HCT116 (cell line): ENCODE measurements around the gene SFXN4. TPM values are rescaled to one million over a fixed set of nuclear protein-coding genes. Genes with fewer than 3 reads are reported as not detected.

Experiments
- ATAC-seq: fragments of 200-7000 bp; cut with Tn5 transposase; 2 replicates; pipeline ENCODE4 v1.9.1; 2020; ENCODE audit warnings: mild to moderate bottlenecking, moderate library complexity
- BruUV-seq: library from RNA; stranded (reverse); fragments of 400-500 nt; replicated peaks from 2 replicates; lab custom pipeline; 2021; lab: Mats Ljungman, UMichigan
- CTCF ChIA-PET: fragments of 300-600 bp; sonication (Branson Sonifier 250); formaldehyde crosslinking; loops from one replicate; lab custom pipeline; 2021; ENCODE audit warnings: antibody characterized with exemption; lab: Charles Lee
- POLR2A ChIA-PET: fragments of 300-600, 350-600 bp; sonication (Branson Sonifier 250); formaldehyde crosslinking; loops from one replicate; lab custom pipeline; 2021; ENCODE audit warnings: antibody characterized with exemption; lab: Charles Lee
- RAD21 ChIA-PET, 2 experiments: fragments of 300-600 bp; sonication (Branson Sonifier 250); formaldehyde crosslinking; loops; one replicate each; lab custom pipeline; 2023; ENCODE audit warnings: low total read pairs in 2 of 2; ENCODE audit not compliant: uncharacterized antibody in 2 of 2, unreplicated experiment in 2 of 2, low non-redundant PET in 1 of 2; lab: Charles Lee
- DNase-seq: peaks from one replicate; pipeline ENCODE4 v3.0.0-alpha.2; 2010; ENCODE audit warnings: low read depth, low spot score
- H2AFZ ChIP-seq: fragments of 200-600 bp; shearing (Covaris generic), sonication (generic); 2 replicates; pipeline ENCODE4 v1.6.1; 2017; ENCODE audit warnings: low read depth, mixed run types, mixed read lengths, antibody characterized with exemption, low read length; ENCODE audit not compliant: poor library complexity, severe bottlenecking
- H3K27ac ChIP-seq: 2 replicates; pipeline ENCODE4 v1.5.1; 2012; ENCODE audit warnings: low read depth, low read length
- H3K27me3 ChIP-seq: fragments of 200-600 bp; sonication (generic); 2 replicates; pipeline ENCODE4 v1.6.1; 2016; ENCODE audit warnings: mixed run types, low read length, mixed read lengths; ENCODE audit not compliant: insufficient read depth
- H3K36me3 ChIP-seq, 2 experiments: fragments of 200-500 bp in 1 of 2; fragments of 200-600 bp in 1 of 2; sonication (Bioruptor generic) in 1 of 2; sonication (generic) in 1 of 2; 2 replicates each; pipeline versions ENCODE4 v1.5.1 to v1.6.1; 2014 to 2016; ENCODE audit warnings: low read length in 2 of 2, inconsistent platforms in 1 of 2, mixed read lengths in 1 of 2, mixed run types in 1 of 2; ENCODE audit not compliant: insufficient read depth in 2 of 2, control insufficient read depth in 1 of 2
- H3K4me1 ChIP-seq, 2 experiments: fragments of 200-600 bp in 1 of 2; sonication (generic) in 1 of 2; 2 replicates each; pipeline versions ENCODE4 v1.5.1 to v1.6.1; 2012 to 2017; ENCODE audit warnings: low read length in 2 of 2, inconsistent platforms in 1 of 2, mild to moderate bottlenecking in 1 of 2, mixed read lengths in 1 of 2, mixed run types in 1 of 2, moderate library complexity in 1 of 2; ENCODE audit not compliant: insufficient read depth in 2 of 2, control insufficient read depth in 1 of 2
- H3K4me2 ChIP-seq: fragments of 200-600 bp; sonication (generic); 2 replicates; pipeline ENCODE4 v1.6.1; 2017; ENCODE audit warnings: mixed run types, low read length, mixed read lengths
- H3K4me3 ChIP-seq, 2 experiments: fragments of 200-600 bp in 1 of 2; sonication (generic) in 1 of 2; replicated peaks in 1 of 2; 2 replicates each; pipeline ENCODE4 v1.5.1; 2011 to 2016; ENCODE audit warnings: low read length in 2 of 2, control low read depth in 1 of 2, low read depth in 1 of 2, mild to moderate bottlenecking in 1 of 2, mixed read lengths in 1 of 2, mixed run types in 1 of 2
- H3K79me2 ChIP-seq: fragments of 200-600 bp; sonication (generic); 2 replicates; pipeline ENCODE4 v1.6.1; 2017; ENCODE audit warnings: mild to moderate bottlenecking, mixed run types, low read length, moderate library complexity, mixed read lengths; ENCODE audit not compliant: insufficient read depth
- H3K9ac ChIP-seq: fragments of 200-600 bp; sonication (generic); 2 replicates; pipeline ENCODE4 v1.6.1; 2016; ENCODE audit warnings: low read length, mixed read lengths
- H3K9me2 ChIP-seq: fragments of 200-600 bp; sonication (generic), shearing (Covaris generic); 2 replicates; pipeline ENCODE4 v1.6.1; 2017; ENCODE audit warnings: mixed run types, mild to moderate bottlenecking, moderate library complexity; ENCODE audit not compliant: insufficient read depth
- H3K9me3 ChIP-seq, 2 experiments: fragments of 200-500 bp in 1 of 2; fragments of 200-600 bp in 1 of 2; sonication (Bioruptor generic) in 1 of 2; sonication (generic) in 1 of 2; 2 replicates each; pipeline ENCODE4 v1.6.1; 2014 to 2017; ENCODE audit warnings: low read length in 2 of 2, mixed read lengths in 2 of 2, inconsistent platforms in 1 of 2, low read depth in 1 of 2, mild to moderate bottlenecking in 1 of 2, mixed run types in 1 of 2, moderate library complexity in 1 of 2; ENCODE audit not compliant: control insufficient read depth in 1 of 2, insufficient read depth in 1 of 2
- H4K20me1 ChIP-seq: fragments of 200-600 bp; sonication (generic), shearing (Covaris generic); 2 replicates; pipeline ENCODE4 v1.6.1; 2017; ENCODE audit warnings: mixed run types, mild to moderate bottlenecking, moderate library complexity; ENCODE audit not compliant: insufficient read depth
- CEBPB ChIP-seq: IDR thresholded peaks from 2 replicates; pipeline ENCODE4 v1.6.1; 2012; ENCODE audit warnings: low read depth
- EGR1 ChIP-seq: IDR thresholded peaks from 2 replicates; pipeline ENCODE4 v1.6.1; 2012; ENCODE audit warnings: low read depth
- ELF1 ChIP-seq: IDR thresholded peaks from 2 replicates; pipeline ENCODE4 v1.6.1; 2012; ENCODE audit warnings: low read depth, borderline replicate concordance
- POLR2A ChIP-seq: IDR thresholded peaks from 2 replicates; pipeline ENCODE4 v1.7.0; 2011; ENCODE audit warnings: borderline replicate concordance; ENCODE audit not compliant: insufficient read depth, insufficient read length; ENCODE audit errors: extremely low read depth
- RAD21 ChIP-seq: IDR thresholded peaks from 2 replicates; pipeline ENCODE4 v1.6.1; 2012; ENCODE audit warnings: low read depth, mild to moderate bottlenecking
- SP1 ChIP-seq: IDR thresholded peaks from 2 replicates; pipeline ENCODE4 v1.6.1; 2012; ENCODE audit warnings: low read depth
- YY1 ChIP-seq: IDR thresholded peaks from 2 replicates; pipeline ENCODE4 v1.6.1; 2011; ENCODE audit warnings: low read length, low read depth, moderate library complexity, mild to moderate bottlenecking; ENCODE audit not compliant: insufficient replicate concordance; ENCODE audit errors: extremely low read depth
- intact Hi-C: fragments of 100-400 bp; cut with micrococcal nuclease; formaldehyde crosslinking; loops from 2 replicates; pipeline ENCODE4 v1.10.0; 2022
- total RNA-seq: library from RNA; stranded (reverse); gene quantifications from one replicate; pipeline ENCODE4 v1.2.1, GENCODE V29; 2021; ENCODE audit not compliant: unreplicated experiment
- TF ChIP-seq, protein P1 (sequence below): IDR thresholded peaks from 2 replicates; pipeline ENCODE4 v1.6.1; 2012; ENCODE audit warnings: low read depth
- TF ChIP-seq, protein P2 (sequence below): IDR thresholded peaks from 2 replicates; pipeline ENCODE4 v1.6.1; 2012

The SFXN4 gene
- total RNA-seq, 1 experiment from 2014 or later, result 58.2 TPM

DNA sequence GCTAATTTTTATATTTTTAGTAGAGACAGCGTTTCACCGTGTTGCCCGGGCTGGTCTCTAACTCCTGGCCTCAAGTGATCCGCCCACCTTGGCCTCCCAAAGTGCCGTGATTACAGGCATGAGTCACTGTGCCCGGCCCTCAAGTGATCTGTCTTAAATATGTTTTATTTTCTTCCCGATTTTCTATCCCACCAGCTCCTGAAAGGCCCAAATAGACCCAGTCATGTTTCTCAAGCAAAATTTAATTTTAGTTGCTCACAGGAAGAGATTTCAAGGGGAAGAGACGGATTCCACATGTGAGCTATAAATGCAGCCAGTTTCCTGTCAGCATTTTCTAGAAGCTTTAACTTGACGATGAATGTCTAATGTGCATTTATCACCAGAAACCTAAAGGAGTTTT, 49.6 kb downstream of the SFXN4 start (continued):
- TF ChIP-seq, protein P1, sequence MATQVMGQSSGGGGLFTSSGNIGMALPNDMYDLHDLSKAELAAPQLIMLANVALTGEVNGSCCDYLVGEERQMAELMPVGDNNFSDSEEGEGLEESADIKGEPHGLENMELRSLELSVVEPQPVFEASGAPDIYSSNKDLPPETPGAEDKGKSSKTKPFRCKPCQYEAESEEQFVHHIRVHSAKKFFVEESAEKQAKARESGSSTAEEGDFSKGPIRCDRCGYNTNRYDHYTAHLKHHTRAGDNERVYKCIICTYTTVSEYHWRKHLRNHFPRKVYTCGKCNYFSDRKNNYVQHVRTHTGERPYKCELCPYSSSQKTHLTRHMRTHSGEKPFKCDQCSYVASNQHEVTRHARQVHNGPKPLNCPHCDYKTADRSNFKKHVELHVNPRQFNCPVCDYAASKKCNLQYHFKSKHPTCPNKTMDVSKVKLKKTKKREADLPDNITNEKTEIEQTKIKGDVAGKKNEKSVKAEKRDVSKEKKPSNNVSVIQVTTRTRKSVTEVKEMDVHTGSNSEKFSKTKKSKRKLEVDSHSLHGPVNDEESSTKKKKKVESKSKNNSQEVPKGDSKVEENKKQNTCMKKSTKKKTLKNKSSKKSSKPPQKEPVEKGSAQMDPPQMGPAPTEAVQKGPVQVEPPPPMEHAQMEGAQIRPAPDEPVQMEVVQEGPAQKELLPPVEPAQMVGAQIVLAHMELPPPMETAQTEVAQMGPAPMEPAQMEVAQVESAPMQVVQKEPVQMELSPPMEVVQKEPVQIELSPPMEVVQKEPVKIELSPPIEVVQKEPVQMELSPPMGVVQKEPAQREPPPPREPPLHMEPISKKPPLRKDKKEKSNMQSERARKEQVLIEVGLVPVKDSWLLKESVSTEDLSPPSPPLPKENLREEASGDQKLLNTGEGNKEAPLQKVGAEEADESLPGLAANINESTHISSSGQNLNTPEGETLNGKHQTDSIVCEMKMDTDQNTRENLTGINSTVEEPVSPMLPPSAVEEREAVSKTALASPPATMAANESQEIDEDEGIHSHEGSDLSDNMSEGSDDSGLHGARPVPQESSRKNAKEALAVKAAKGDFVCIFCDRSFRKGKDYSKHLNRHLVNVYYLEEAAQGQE, result no peak
- no peak for TF ChIP-seq POLR2A
- no peak for TF ChIP-seq EGR1
- TF ChIP-seq YY1, result no peak
- TF ChIP-seq, protein P2, sequence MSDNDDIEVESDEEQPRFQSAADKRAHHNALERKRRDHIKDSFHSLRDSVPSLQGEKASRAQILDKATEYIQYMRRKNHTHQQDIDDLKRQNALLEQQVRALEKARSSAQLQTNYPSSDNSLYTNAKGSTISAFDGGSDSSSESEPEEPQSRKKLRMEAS, result no peak

DNA sequence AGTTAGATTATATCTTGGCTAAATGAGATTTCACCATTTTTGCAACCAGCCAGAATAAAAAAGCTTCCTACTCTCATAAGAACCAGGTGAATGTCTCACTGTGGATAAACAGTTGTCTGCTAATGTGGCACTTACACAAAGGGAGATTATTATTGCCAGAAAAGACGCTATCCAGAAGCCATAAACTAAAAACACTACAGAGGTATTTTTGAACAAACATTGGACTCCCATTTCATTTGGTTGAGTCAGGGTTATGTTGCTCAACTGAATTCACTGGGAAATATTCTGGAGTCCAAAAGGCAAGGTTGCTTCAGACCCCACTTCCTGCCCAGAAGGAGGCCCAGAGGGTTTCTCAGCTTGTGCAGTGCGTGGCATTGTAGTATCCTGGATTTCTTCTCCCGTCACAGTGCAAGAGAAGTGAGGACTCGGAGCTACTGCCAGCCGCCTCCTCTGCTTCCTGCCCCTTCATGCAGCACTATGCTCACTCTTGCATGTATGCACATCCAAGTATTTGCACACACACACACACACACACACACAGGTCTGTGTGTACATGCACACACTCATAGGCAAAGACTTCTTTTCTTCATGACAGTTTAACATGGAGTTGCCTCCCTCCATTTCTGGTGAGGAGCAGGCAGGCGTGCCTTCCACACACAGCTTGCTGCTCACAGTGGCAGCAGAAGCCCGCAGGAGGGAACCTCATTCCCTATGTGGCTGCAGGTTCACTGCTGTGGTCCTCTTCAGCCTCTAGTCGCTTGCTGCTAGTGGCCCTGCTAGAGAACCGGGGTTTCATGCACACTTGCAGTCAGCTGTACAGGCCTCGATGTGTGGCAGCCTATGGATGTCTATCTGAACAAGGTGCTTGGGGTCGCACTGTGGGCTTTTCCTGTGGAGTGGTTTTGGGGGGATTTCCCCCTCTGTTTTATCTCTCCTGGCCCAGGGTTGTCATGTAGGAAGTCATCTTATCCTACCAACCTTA, 51.5 kb downstream of the SFXN4 start:
- Histone ChIP-seq H3K4me1 (no peaks in the 10 kb centered on the region), H4K20me1 (no peaks in the 10 kb centered on the region), H3K27me3 (no peaks in the 10 kb centered on the region), H2AFZ (no peak overlapping the region), H3K4me3 (no peak overlapping the region), H3K79me2 (no peaks in the 10 kb centered on the region), H3K36me3 (peaks cover 20 to 32% of the 10 kb centered on the region in 2 experiments), H3K4me2 (no peak overlapping the region), H3K9me2 (no peaks in the 10 kb centered on the region), H3K9ac (no peak overlapping the region), H3K27ac (no peak overlapping the region), H3K9me3 (no peaks in the 10 kb centered on the region)
- TF ChIP-seq CEBPB, result no peak
- no peak for TF ChIP-seq EGR1
- TF ChIP-seq YY1, result no peak
- no peak for TF ChIP-seq RAD21
- TF ChIP-seq ELF1, result no peak
- TF ChIP-seq SP1, result no peak
- intact Hi-C loops, result no loop called here
- no TSS peak for BruUV-seq
- ChIA-PET POLR2A (no interaction called here), RAD21 (no interaction called here), CTCF (no interaction called here)
- DNase-seq (no peak), ATAC-seq (no peak)
